HG02759 (cell line): ENCODE data around the gene VWA3B.
"Not testable (repeated sequence)": the region's sequence is repeated elsewhere in the genome, so short reads cannot be mapped to it uniquely, and the experiment has no call there.

ENCODE experiments used
- ATAC-seq: cut with Tn5 transposase; IDR thresholded peaks from one replicate; pipeline ENCODE4 v1.9.1; 2021; ENCODE audit warnings: mild to moderate bottlenecking, moderate library complexity; ENCODE audit not compliant: unreplicated experiment

The VWA3B gene

DNA sequence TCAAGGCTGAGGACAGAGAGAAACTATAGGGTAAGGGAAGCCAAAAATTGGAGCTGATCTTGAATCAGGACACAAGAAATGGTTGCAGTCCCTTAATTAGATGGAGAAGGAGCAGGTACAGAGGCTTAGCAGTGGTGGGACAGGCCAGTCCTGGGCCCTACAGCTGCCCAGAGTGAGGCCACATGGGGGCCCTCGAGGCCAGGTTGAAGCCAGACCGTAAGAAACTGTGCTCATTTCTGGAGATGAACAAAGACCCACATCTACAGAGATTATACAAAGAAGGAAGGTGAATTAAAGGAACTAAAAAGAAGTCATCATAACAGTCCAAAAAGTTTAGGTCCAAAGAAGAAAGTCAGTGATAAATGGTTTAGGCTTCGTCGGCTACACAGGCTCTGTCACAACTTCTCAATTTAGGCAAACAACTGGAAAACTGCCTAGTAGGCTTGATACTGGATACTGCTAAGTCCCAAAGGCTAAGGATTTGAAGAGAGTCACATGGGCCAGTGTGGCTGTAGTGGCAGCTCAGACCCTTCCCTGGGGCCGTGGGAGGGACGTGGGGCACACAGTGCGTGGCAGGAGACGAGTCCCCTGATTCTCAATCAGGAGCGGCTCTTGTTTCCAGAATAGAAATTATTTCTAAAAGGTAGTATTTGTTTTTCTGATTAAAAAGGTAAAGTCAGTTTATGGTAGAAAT lies 208.9 kb downstream of the VWA3B start:
- ATAC-seq: no peak

- no peak for ATAC-seq
Observed at GRCh38 chr2:98296440-98296839, 209.5 kb downstream of the VWA3B start.

DNA sequence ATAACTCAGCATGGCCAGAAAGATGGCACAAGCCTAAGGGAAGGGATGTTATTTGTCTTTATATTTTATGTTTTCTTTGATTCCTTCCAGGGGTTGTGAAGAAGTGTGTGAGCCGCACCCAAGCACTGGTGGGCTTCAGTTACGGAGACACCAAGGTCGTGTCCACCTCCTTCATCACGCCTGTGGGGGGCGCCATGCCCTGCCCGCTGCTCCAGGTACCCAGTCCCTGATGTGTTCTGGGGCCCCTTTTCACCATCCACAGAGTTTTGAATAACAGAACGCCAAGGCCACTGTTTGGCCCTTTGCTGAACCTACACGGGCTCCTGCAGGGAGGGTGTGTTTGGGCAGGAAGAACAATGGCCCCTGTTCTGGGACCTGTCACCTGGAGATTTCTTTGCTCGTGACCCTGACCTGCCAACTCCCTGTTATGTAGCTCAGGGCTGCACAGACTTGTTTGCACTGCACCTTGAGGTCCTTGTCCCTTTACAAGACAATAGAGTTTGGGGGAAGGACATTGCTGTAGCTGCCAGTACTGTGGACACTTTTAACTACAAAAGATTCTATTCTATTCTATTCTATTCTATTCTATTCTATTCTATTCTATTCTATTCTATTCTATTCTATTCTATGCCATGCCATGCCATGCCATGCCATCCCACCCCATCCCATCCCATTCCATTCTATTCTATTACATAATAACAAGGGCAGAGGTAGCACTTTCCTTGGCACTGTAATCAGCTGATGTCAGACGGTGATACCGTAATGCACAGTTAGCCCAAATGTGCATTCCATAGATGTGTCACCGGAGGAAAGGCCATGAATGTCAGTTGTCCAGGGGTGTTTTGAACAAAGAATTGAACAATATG lies 211.1 kb downstream of the VWA3B start:
- no peak for ATAC-seq

DNA sequence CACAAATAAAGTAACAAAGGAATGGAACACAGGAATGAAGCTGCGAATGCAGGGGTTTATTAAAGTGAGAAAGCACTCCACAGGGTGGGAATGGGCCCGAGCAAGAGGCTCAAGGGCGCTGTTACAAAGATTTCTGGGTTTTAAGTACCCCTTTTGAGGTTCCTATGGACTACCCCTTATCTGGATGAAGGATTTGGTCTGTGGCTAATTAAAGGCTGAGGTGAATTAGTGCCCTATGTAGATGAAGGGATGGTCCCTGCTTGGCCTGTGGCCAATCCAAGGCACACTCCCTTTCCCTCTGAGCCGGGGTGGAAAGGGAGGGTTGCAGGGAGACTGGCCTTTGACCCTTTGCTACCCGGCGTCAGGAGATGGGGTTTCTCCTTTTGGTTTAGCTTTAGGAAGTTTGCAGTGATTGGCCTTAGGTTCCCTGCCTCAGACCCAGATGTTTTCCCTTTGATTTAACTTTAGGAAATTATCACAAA lies 211.8 kb downstream of the VWA3B start:
- no peak for ATAC-seq

DNA sequence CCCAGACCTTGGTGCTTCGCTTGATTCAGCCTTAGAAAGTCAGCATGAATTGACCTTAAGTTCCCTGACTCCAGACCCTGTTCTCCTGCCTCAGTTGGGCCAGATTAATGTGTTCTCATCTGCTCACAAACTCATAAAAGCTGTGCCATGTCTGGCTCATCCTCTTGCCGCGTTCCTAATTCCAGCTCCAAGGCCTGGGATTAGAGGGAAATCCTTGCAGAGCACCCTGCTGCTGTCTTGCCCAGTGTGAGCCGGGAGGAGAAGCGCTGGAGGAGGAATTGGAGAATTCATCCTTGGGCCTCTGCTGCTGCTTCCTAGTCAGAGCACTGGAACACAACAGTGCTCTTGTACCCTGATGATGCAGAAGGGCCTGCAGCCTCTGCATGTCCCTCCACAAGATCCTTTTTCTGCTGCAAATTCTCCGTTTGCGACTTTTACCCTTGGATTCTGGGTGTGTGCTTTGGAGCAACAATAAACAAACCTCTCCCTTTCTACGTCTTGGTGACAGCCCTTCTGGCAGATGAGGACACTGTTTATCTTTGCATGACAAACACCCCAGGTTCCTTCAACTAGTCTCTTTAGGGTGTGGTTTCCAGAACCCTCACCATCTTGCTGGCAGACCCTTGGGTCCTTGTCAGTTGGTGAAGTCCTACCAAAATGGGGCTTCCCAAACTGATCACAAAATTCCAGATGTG lies 212.4 kb downstream of the VWA3B start:
- no peak for ATAC-seq

DNA sequence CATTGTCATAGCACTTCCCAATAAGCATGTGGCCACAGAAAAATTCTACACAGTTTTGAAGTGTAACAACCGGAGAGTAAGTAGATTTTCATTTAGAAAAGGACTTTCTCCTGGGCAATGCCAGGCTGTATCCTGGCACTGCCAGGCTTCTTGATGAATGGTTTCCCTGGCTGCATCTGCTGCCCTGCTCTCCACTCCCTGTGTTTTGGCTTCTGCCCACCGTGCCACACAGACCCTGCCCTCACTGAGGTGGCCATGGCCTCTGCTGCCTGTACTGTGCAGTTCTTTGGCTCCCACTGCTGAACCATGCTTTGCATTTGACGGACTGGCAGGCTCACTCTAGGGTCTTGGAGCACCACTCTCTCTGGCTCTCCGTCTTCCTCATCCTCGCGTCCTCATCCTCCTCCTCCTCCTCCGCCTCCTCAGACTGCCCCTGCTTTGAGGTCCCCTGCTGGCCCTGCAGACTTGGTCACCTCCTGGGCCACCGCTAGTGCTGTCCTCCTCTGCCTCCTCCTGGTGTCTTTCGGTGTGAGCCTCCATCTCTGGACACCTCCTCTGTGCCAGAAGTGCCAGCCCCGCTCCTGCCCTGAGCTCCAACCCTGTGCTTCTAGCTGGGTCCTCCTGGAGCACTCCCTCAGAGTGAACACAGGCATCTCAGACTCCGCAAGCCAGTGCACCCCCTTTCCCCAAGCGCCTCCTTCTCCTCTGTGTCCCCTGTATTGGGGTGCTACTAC lies 213.3 kb downstream of the VWA3B start:
- ATAC-seq: no peak

GRCh38 chr2:98301469-98301868 lies 214.5 kb downstream of the VWA3B start:
- ATAC-seq: no peak

DNA sequence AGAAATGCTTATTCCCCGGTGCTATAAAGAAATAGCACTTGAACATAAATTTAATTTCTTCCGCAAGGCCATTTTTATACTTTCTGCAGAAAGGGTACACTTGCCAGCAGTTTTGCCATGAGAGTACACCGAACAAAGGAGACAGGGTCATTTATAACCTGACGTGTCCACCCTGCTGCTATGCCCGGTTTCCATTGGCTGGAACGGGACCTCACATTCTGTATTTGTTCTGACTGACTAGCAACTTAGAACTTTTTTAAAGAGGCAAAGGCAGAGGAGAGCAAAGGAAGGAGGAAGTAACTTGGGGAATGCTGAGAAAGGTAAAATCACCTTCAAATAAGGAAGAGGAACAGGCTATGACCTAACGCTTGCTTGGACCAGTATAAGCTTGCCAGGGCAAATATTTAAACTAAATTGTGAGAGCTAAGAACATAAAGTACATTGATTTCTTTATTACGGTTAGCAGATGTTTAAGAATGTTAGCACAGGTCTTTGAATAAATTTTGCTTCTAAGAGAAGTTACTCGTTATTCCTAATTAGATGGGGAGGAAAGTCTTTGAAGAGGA lies 220.2 kb downstream of the VWA3B start:
- not testable (repeated sequence) for ATAC-seq

DNA sequence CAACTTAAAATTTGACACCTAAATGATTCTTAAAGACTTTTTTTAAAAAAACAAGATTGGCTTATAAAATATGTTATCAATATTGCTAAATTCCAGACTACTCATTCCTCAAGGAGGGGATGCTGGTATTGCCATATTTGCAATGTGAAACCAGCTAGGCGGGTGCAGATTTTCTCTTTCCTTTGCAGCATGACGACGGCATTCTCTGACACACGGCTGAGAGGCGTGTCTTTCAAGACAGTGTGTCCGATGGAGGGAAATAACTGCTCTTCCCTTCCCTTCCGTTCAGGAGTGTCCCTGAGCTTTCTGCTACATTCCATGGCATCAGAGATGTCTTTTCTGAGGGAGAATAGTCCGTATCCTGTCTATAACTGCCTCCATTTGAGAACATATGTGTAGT lies 221.1 kb downstream of the VWA3B start:
- ATAC-seq: no peak

GRCh38 chr2:98308532-98308931 lies 221.6 kb downstream of the VWA3B start:
- no peak for ATAC-seq

DNA sequence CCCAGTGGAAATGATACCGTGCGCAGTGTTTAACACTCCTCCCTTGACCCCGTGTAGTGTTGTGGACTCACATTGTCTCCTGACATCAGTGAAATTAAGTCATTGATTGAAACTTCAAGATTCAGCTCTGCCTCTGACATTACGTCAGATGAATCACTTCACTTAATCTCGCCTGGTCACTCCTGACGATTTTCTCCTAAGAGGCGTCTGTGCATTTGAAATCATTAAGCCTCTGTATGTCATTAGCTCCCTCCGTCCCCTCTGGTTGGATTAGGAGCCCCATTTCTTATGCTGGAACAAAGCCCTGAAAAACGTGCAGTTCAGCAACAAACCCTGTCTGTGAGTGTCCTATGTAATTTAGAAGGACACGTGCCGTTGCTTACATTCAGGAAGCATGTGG lies 222.6 kb downstream of the VWA3B start:
- ATAC-seq: no peak

DNA sequence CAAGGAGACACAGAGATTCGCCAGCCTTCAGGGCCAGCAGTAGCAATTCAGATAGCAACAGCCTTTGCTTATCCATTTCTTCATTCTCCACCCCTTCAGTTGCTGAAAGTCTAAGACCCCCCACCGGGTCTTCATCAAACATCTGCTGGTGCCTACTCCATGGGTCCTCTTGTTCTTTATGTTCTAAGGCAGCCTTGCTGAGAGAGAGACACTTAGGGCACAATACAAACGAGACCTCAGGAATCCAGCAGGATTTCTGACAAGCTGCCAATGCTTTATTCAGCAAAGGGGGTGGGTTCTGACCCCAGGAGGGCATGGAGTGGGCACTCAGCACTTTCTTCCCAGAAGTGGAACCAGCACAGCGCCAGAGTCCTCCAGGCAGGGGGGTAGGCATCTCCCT lies 223.0 kb downstream of the VWA3B start:
- no peak for ATAC-seq

- no peak for ATAC-seq
Observed at GRCh38 chr2:98311090-98311489, 224.1 kb downstream of the VWA3B start.

- ATAC-seq: no peak
Observed at GRCh38 chr2:98311771-98312545, 225.0 kb downstream of the VWA3B start.

- ATAC-seq: no peak
Observed at GRCh38 chr2:98313492-98314250, 226.7 kb downstream of the VWA3B start.

- ATAC-seq: no peak
Observed at GRCh38 chr2:98314251-98314650, 227.3 kb downstream of the VWA3B start.

- no peak for ATAC-seq
Observed at GRCh38 chr2:98315957-98316356, 229.0 kb downstream of the VWA3B start.

GRCh38 chr2:98317214-98317613 lies 230.2 kb downstream of the VWA3B start:
- no peak for ATAC-seq

DNA sequence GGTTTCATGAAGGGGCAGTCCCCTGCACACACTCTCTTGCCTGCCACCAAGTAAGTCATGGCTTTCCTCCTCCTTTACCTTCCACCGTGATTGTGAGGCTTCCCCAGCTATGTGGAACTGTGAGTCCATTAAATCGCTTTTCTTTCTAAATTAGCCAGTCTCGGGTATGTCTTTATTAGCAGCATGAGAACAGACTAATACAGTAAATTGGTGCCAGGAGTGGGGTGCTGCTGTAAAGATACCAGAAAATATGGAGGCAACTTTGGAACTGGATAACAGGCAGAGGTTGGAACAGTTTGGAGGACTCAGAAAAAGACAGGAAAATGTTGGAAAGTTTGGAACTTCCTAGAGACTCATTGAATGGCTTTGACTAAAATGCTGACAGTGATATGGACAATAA lies 233.2 kb downstream of the VWA3B start:
- not testable (repeated sequence) for ATAC-seq
